SKM-1 (cell line): ENCODE data around the gene CREBRF.
"Not testable (repeated sequence)": the region's sequence is repeated elsewhere in the genome, so short reads cannot be mapped to it uniquely, and the experiment has no call there.

Experiments used
- DNase-seq: peaks from one replicate; lab custom pipeline; 2025; ENCODE audit not compliant: unreplicated experiment; lab: John Stamatoyannopoulos, UW

CREBRF gene

DNA sequence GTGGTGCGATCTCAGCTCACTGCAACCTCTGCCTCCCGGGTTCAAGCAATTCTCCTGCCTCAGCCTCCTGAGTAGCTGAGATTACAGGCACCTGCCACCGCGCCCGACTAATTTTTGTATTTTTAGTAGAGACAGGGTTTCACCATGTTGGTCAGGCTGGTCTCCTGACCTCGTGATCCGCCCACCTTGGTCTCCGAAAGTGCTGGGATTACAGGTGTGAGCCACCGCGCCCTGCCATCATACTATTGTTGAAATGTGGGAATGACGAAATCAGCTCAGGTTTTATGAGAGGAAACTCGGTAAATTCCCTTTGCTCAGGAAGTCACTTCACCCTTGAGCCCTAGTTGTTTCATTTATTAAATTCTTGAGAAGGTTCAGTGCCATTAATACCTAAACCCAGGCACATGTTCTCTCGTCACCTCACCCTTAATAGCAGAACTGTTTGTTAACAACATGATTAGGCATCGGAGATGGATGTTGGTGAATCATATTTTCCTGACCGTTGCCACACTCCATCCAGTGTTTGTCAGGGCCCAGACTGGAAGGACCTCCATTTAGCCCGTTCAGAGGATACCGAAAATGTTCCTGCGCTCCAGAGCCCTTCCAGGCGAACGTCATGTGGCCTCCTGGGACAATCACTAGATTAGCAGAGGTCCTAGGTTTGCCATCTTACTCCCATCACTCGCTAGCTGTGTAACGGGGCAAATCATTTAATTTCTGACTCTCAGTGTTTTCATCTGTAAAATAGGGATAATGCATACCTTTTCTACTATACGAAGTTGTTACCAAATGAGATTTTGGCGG lies 20.0 kb upstream of the CREBRF start:
- DNase-seq = no peak

DNA sequence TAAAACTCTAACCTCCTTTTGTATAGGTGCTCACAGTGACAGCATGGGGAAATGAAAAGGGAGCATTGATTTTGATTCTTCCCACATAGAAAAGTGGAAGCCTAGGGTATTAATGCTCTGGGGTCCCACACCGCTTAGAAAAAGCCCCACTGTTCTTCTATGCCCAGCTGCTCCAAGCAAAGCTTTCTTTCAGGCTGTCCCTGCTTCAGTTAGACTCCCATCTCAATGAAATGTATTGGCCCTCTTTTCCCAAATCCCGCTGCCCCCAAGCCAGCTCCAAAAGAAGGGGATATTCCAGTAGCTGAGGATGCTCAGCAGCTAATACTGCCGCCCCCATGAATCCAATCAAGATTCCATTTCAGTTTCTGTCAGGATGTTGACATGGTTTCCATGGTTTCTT lies 17.0 kb upstream of the CREBRF start:
- no peak for DNase-seq

- DNase-seq = no peak
These were observed 16.2 kb upstream of the CREBRF start for GRCh38 chr5:173039964-173040363.

DNA sequence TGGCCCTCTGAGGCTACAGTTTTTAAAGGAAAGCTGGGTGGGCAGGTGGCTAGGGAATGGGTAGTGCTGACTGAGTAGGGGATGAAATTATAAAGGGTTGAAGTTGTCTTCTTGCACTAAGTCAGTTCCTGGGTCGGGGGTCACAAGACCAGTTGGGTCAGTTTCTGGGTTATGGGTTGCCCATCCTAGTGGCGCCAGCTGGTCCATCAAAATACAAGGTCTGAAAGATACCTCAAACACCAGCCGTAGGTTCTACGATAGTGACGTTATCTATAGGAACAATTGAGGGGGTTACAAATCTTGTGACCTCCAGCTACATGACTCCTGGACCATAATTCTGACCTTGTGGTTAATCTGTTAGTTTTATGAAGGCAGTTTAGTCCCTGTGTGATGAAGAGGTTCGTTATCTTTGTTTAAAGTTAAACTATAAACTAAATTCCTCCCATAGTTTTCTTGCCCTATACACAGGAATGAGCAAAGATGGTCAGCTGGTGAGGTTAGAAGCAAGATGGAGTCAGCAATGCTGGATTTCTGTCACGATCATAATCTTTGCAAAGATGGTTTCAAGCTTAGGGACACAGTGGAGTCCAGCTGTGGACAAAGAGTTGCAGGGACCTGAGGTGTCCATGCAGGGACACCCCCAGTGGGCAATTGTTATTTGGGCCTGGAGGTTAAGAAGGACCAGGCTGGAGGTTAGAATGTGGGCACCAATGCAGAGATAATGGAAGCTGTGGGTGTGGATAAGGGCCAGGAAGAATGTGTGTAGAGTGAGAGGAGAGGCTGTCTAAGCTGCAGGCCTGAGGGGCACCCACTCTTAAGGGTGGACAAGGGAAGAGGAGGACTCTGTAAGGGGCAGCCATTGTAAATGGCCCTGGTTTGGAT lies 14.0 kb upstream of the CREBRF start:
- no peak for DNase-seq

- DNase-seq = no peak
These were observed 13.4 kb upstream of the CREBRF start for GRCh38 chr5:173042763-173043107.

DNA sequence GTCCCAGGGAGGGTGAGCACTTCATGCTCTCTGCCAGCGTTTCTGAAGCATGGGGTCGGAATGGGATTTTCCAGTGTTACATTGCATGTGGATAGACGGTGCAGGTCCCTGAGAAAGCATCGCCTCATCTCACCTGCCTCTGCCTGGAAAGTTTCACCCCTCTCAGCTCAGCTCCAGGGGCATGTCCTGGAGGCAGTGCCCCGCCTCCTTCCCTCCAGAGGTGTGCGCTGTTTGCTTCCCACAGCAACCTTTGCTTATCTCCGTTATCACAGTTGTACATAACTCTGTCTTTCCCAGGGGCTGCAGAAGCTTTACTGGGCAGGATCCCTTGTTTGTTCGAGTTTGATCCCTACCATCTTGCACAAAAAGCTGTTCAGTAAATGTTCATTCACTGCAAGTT lies 10.7 kb upstream of the CREBRF start:
- no peak for DNase-seq

- DNase-seq = not testable (repeated sequence)
These were observed 8.9 kb upstream of the CREBRF start for GRCh38 chr5:173047096-173047837.

DNA sequence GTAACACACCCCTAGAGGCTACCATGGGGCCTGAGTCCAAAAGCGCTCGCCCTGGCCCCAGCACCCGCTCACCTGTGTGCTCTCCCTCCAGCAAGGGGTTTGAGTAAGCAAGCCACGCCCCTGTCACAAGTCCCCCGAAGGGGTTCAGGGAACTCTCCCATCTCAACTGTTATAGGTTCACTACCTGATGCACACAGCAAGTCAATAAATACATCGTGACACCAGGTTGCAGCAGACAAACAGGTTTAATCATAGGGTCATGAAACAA lies 8.4 kb upstream of the CREBRF start:
- DNase-seq = no peak

DNA sequence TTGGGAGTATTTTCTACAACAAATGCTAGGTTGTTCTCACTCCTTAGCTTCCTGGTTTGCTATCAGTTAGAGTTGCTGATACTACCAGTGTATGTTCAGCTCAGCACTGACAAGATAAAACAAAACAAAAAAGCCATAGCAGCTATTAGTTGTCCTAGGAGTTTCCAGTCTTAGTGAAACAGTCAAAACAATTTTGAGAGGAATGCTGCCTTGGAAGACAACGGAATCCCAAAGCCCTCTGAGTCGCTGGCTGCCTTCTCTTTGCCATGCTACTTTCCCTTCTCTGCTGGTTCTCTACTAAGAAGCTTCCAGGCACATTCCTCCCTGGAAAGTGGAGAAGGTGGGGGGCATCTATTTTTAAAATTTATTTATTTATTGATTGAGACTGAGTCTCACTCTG lies 5.4 kb upstream of the CREBRF start:
- DNase-seq = no peak

DNA sequence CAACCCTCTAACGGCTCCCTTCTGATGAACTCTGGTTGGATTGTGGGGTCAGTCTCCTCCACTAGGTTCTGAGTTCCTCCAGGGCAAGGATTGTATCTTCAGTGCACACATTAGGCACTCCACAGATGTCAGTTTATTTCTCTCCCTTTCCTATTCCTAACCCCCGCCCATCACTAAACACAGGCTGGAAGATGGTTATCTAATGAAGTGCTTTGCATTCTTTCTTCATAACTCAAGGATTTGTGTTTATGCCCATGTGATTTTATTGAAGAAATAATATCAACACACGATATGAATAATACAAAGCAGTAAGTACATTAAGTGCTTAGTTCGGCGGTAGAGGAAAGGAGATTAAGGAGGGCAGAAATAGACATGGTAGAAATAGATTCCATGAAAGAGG lies 4.4 kb upstream of the CREBRF start:
- no peak for DNase-seq

- no peak for DNase-seq
These were observed 3.1 kb upstream of the CREBRF start for GRCh38 chr5:173053041-173053440.

DNA sequence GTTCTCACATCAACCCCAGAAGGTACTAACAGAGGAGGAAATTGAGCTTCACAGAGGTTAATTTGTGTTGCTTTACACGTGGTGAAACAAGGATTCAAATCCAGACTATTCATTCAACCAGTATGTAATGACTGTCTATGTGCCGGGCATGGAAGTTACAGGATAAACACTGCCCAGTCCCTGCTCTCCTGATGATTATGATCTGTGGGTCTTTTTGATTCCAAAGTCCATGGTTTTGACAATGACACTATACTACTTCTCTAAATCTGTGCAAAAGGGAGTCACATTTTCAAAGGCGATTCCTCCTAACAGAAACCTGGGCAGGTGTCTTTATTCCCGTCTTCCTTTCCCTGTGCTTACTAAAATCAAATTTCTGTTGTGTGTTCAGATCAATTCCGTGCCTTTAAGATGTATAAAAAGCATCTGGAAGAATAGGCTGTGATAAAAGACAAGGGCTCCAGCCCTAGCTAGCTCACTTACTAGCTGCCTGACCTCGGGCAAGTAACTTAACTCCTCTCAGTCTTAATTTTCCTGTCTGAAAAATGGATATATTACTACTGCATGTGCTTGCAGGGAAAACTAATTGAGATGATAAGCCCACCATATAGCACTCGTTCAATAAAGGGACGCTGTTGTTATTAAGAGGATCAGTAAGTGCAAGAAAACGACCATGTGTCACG lies 970 bp upstream of the CREBRF start:
- DNase-seq = no peak

- DNase-seq = no peak
These were observed 500 bp upstream of the CREBRF start for GRCh38 chr5:173055722-173055982.

DNA sequence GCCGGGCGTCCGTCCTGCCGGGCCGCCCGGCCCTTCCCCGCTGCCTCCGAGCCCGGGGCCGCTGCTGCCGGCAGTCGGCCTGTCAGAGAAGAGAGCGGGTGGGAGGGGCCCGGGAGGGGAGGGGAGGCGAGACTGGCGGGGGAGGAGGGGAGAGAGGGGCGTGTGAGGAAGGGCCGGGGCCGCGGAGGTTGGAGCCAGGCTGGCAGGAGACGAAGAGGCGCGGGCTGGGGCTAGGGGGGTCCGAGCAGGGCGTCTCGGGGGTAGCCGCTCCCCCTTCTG lies 570 bp downstream of the CREBRF start:
- peak; percentile 78 for DNase-seq

GRCh38 chr5:173057062-173057924 lies 1.1 kb downstream of the CREBRF start:
- peak; percentile 88 for DNase-seq

GRCh38 chr5:173062141-173062540 lies 6.0 kb downstream of the CREBRF start:
- no peak for DNase-seq

DNA sequence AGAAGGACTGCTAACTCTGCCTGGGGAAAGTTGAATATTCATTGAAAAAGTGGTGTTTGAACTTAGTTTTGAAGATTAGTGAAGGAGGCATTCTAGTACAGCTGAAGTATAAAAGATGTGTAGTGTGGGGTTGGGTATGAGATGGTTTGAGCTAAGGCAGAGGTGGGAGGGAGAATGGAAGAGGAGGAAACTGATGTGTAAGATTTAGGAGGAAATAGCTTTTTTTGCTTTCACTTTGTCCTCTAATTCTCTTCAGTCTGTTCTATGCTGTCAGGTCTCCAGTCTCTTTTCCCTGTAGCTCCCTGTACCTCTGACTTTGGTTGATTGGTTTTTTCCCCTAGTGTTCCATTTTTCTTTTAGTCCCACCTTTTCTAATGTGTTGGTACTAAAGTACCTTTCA lies 9.0 kb downstream of the CREBRF start:
- DNase-seq = no peak

DNA sequence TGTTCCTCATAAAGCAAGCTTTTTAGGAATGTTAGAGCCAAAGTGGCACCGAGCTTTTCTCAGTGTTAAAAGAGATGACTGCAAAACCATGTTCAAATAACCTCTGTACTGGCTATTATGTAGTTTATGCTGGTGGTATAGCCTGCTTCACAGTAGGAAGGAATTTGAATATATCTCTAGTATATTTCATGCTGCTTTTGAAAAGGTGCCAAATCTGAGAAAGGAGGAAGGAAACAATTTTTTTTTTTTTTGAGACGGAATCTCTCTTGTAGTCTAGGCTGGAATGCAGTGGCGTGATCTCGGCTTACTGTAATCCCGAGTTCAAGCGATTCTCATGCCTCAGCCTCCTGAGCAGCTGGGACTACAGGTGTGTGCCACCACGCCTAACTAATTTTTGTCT lies 13.5 kb downstream of the CREBRF start:
- no peak for DNase-seq

GRCh38 chr5:173075137-173075843 lies 19.1 kb downstream of the CREBRF start:
- DNase-seq = no peak

- DNase-seq = no peak
These were observed 19.8 kb downstream of the CREBRF start for GRCh38 chr5:173075970-173076369.
